A549 (cell line): ENCODE results near the gene PLEKHG4B. TPM values are rescaled to one million over a fixed set of nuclear protein-coding genes. Genes with fewer than 3 reads are reported as not detected.

ENCODE experiments used
- ATAC-seq, 2 experiments: fragments of 200-7000 bp in 1 of 2; fragments of >200 bp in 1 of 2; cut with Nextera tagmentation in 1 of 2; cut with Tn5 transposase in 1 of 2; 3 replicates each; pipeline versions ENCODE4 v1.8.0 to v1.9.1; 2018 to 2020; ENCODE audit warnings: mild to moderate bottlenecking in 1 of 2, moderate library complexity in 1 of 2
- CTCF ChIA-PET: fragments of 300-600 bp; sonication (Branson Sonifier 250); formaldehyde crosslinking; extraction: SDS; loops from one replicate; lab custom pipeline; 2021; ENCODE audit warnings: antibody characterized with exemption, inconsistent platforms; lab: Yijun Ruan, JAX
- POLR2A ChIA-PET: fragments of 350-600 bp; formaldehyde crosslinking; extraction: SDS; loops from one replicate; lab custom pipeline; 2021; ENCODE audit warnings: antibody characterized with exemption, inconsistent platforms; lab: Yijun Ruan, JAX
- DNase-seq, 2 experiments: peaks; one replicate each; pipeline versions ENCODE4 v3.0.0 to v3.0.0-alpha.2; 2011 to 2016; ENCODE audit warnings: low read depth in 1 of 2, low spot score in 1 of 2
- FAIRE-seq: peaks from 2 replicates; lab custom pipeline; 2011; peaks lifted over from hg19 to GRCh38; lab: Jason Lieb, UNC
- H3K27ac ChIP-seq, 2 experiments: fragments of >200 bp; sonication (Bioruptor Twin); formaldehyde crosslinking; 3 replicates each; pipeline ENCODE4 v1.5.1; 2016 to 2017
- H3K4me1 ChIP-seq: fragments of >200 bp; sonication (Bioruptor Twin); formaldehyde crosslinking; 3 replicates; pipeline ENCODE4 v1.6.1; 2016
- H3K4me2 ChIP-seq: fragments of >200 bp; sonication (Bioruptor Twin); formaldehyde crosslinking; 3 replicates; pipeline ENCODE4 v1.6.1; 2016
- H3K4me3 ChIP-seq: fragments of >200 bp; sonication (Bioruptor Twin); formaldehyde crosslinking; 3 replicates; pipeline ENCODE4 v1.5.1; 2016
- H3K9me3 ChIP-seq: fragments of >200 bp; sonication (Bioruptor Twin); formaldehyde crosslinking; 3 replicates; pipeline ENCODE4 v1.6.1; 2016
- ATOH8 ChIP-seq: fragments of 250-450 bp; sonication (Bioruptor Pico); IDR thresholded peaks from 2 replicates; pipeline ENCODE4 v1.5.0; 2020; ENCODE audit warnings: low read depth, mild to moderate bottlenecking, moderate library complexity
- BHLHE40 ChIP-seq: IDR thresholded peaks from 2 replicates; pipeline ENCODE4 v1.6.1; 2012; ENCODE audit warnings: low read depth, low read length, inconsistent platforms
- CEBPB ChIP-seq, 2 experiments: fragments of >200 bp in 1 of 2; sonication (Bioruptor Twin) in 1 of 2; formaldehyde crosslinking in 1 of 2; IDR thresholded peaks; 2 replicates each; pipeline ENCODE4 v1.6.1; 2012 to 2016
- ELK1 ChIP-seq: fragments of 150-350 bp; IDR thresholded peaks from 2 replicates; pipeline ENCODE4 v1.6.1; 2014; ENCODE audit warnings: low read depth, mild to moderate bottlenecking, low read length
- ESRRA ChIP-seq: fragments of 150-350 bp; IDR thresholded peaks from 2 replicates; pipeline ENCODE4 v1.6.1; 2014; ENCODE audit warnings: mild to moderate bottlenecking, low read length, borderline replicate concordance
- FOXS1 ChIP-seq: fragments of 250-450 bp; sonication (Bioruptor Pico); IDR thresholded peaks from 2 replicates; pipeline ENCODE4 v1.5.0; 2020; ENCODE audit warnings: mild to moderate bottlenecking, moderate library complexity
- HEYL ChIP-seq: fragments of 250-450 bp; sonication (Bioruptor Pico); IDR thresholded peaks from 2 replicates; pipeline ENCODE4 v1.8.0; 2021; ENCODE audit warnings: mild to moderate bottlenecking, moderate library complexity
- HMGXB4 ChIP-seq: fragments of 250-450 bp; sonication (Bioruptor Pico); IDR thresholded peaks from 2 replicates; pipeline ENCODE4 v1.5.0; 2021; ENCODE audit warnings: mild to moderate bottlenecking, moderate library complexity, borderline replicate concordance
- KDM5A ChIP-seq: fragments of 200-600 bp; sonication (generic); IDR thresholded peaks from 2 replicates; pipeline ENCODE4 v1.6.1; 2016; ENCODE audit warnings: antibody characterized with exemption, mild to moderate bottlenecking
- MAZ ChIP-seq: fragments of 150-350 bp; IDR thresholded peaks from 2 replicates; pipeline ENCODE4 v1.6.1; 2014; ENCODE audit warnings: antibody characterized with exemption, low read depth, low read length, borderline replicate concordance
- MYC ChIP-seq: IDR thresholded peaks from 2 replicates; pipeline ENCODE4 v1.6.1; 2012; ENCODE audit warnings: mild to moderate bottlenecking, inconsistent platforms, low read length, improper control_type of control experiment, borderline replicate concordance
- NPAS2 ChIP-seq: fragments of 250-450 bp; sonication (Bioruptor Pico); IDR thresholded peaks from 2 replicates; pipeline ENCODE4 v1.8.0; 2022; ENCODE audit warnings: mild to moderate bottlenecking, moderate library complexity, borderline replicate concordance
- PBX3 ChIP-seq: IDR thresholded peaks from 2 replicates; pipeline ENCODE4 v1.6.1; 2012
- PHF8 ChIP-seq: fragments of 200-600 bp; sonication (generic); IDR thresholded peaks from 2 replicates; pipeline ENCODE4 v1.6.1; 2016; ENCODE audit warnings: low read depth, mild to moderate bottlenecking, antibody characterized with exemption, moderate library complexity, borderline replicate concordance
- POLR2A ChIP-seq: IDR thresholded peaks from 2 replicates; pipeline ENCODE4 v1.6.1; 2012; ENCODE audit warnings: mild to moderate bottlenecking, low read length
- RFX5 ChIP-seq: fragments of 450-650 bp; IDR thresholded peaks from 2 replicates; pipeline ENCODE4 v1.7.1; 2014; ENCODE audit warnings: antibody characterized with exemption, mild to moderate bottlenecking, moderate library complexity
- RNF2 ChIP-seq: fragments of 200-600 bp; sonication (generic); IDR thresholded peaks from 2 replicates; pipeline ENCODE4 v1.6.1; 2016; ENCODE audit warnings: low read depth, mild to moderate bottlenecking, antibody characterized with exemption, moderate library complexity, borderline replicate concordance
- TFCP2L1 ChIP-seq: fragments of 250-450 bp; sonication (Bioruptor Pico); IDR thresholded peaks from 2 replicates; pipeline ENCODE4 v1.5.0; 2021; ENCODE audit warnings: mild to moderate bottlenecking
- ZFP36 ChIP-seq: fragments of 450-650 bp; IDR thresholded peaks from 2 replicates; pipeline ENCODE4 v1.6.1; 2014; ENCODE audit warnings: borderline replicate concordance; ENCODE audit not compliant: partially characterized antibody
- ZSCAN20 ChIP-seq: fragments of 250-450 bp; sonication (Bioruptor Pico); IDR thresholded peaks from 2 replicates; pipeline ENCODE4 v1.8.0; 2022; ENCODE audit warnings: mild to moderate bottlenecking, moderate library complexity
- WGBS: methylation state at CpG from one replicate; pipeline ENCODE4 v1.1.6; 2017; ENCODE audit errors: missing lambda C conversion rate; 5-methylcytosine and 5-hydroxymethylcytosine counted together
- polyA plus RNA-seq, 4 experiments: library from polyadenylated mRNA; depleted of rRNA in 3 of 4; stranded (reverse); fragments of >200 nt; fragmentation: RNase III in 1 of 4; extraction: RNeasy Plus Mini Kit Qiagen cat#74134 plus additional on column Dnase treatment in 1 of 4; gene quantifications; 2 replicates in 3 of 4; 3 replicates in 1 of 4; pipeline ENCODE4 v1.2.3, GENCODE V29; 2011 to 2017

The PLEKHG4B gene
- polyA plus RNA-seq, 2 of the 4 experiments (the other 2 are of a cell fraction) = 0.57 to 0.59 TPM

- FAIRE-seq (no peak), DNase-seq (no peak)
- H3K4me2 ChIP-seq = no peak overlapping the region
- CTCF ChIA-PET = interaction anchor here (1.3 to 1.4 kb wide), 2 partner anchors 20 to 42 kb away, joined by 3 to 4 read pairs; no protein-coding TSS in a partner anchor
- no peaks in the 10 kb centered on the region for H3K9me3 ChIP-seq
- TF ChIP-seq NPAS2 (CRISPR knock-in tag) (no peak), ZFP36 (no peak), PHF8 (no peak)
- TF ChIP-seq, all 56 proteins: peak for 0
- H3K27ac ChIP-seq = no peak overlapping the region
- POLR2A ChIA-PET = no interaction called here
- no peak for ATAC-seq
- no peaks in the 10 kb centered on the region for H3K4me1 ChIP-seq
- no peak overlapping the region for H3K4me3 ChIP-seq
- 84% methylated on average over 12 of the region's 13 CpGs for WGBS
Measured at GRCh38 chr5:172421-172820, 80.5 kb downstream of the PLEKHG4B start.

- DNase-seq (no peak), FAIRE-seq (no peak), ATAC-seq (no peak)
- H3K4me3 ChIP-seq = no peak overlapping the region
- H3K27ac ChIP-seq = no peak overlapping the region
- H3K4me1 ChIP-seq = no peaks in the 10 kb centered on the region
- WGBS = 58% methylated on average over 17 of the region's 17 CpGs
- no peaks in the 10 kb centered on the region for H3K9me3 ChIP-seq
- POLR2A ChIA-PET = no interaction called here
- no peak for TF ChIP-seq MYC
- TF ChIP-seq RFX5 = no peak
- no peak for TF ChIP-seq BHLHE40
- TF ChIP-seq MAZ = no peak
- TF ChIP-seq FOXS1 (CRISPR knock-in tag) = no peak
- TF ChIP-seq PHF8 = no peak
- no peak for TF ChIP-seq KDM5A
- no peak for TF ChIP-seq ESRRA
- no peak for TF ChIP-seq ELK1
- TF ChIP-seq HEYL (CRISPR knock-in tag) = no peak
- no peak for TF ChIP-seq ATOH8
- no peak for TF ChIP-seq CEBPB (IDR thresholded peaks at IDR 0.05)
- TF ChIP-seq TFCP2L1 (CRISPR knock-in tag) = no peak
- TF ChIP-seq PBX3 = no peak
- no peak for TF ChIP-seq POLR2A
- TF ChIP-seq HMGXB4 (CRISPR knock-in tag) = no peak
- no peak for TF ChIP-seq ZSCAN20
- no peak for TF ChIP-seq RNF2
- TF ChIP-seq, all 56 proteins: peak for 0
- CTCF ChIA-PET = interaction anchor here (1.4 kb wide), 1 partner anchor 43 kb away, joined by 4 read pairs; no protein-coding TSS in a partner anchor
- H3K4me2 ChIP-seq = no peak overlapping the region
Measured at GRCh38 chr5:172841-173251, 80.9 kb downstream of the PLEKHG4B start.
